ENCODE measurements around the gene HRH1. TPM values are rescaled to one million over a fixed set of nuclear protein-coding genes. Genes with fewer than 3 reads are reported as not detected.

Gene HRH1
- total and polyA plus RNA-seq, 11 donors: 0.40 to 4.3 (median 1.3) TPM

- peaks cover 0 to 4% (median 0%) of the 10 kb centered on the region in 9 donors for H3K27me3 ChIP-seq
- WGBS, 4 donors: 83 to 98% (median 89%) methylated on average over 3 of the region's 3 CpGs
- H3K27ac ChIP-seq: no peak overlapping the region
- intact Hi-C loops (cut with DNase I): no loop called here
- DNase-seq: no peak
- TF ChIP-seq POLR2A (IDR thresholded peaks at IDR 0.05): no peak
- TF ChIP-seq CTCF (IDR thresholded peaks at IDR 0.05): no peak
- peak in 1 of 4 donors; percentile 33 for ATAC-seq
- peaks cover 0 to 16% (median 2%) of the 10 kb centered on the region in 12 donors for H3K4me1 ChIP-seq
- H3K4me3 ChIP-seq: no peak overlapping the region
- no peaks in the 10 kb centered on the region for H3K36me3 ChIP-seq
- H3K9me3 ChIP-seq: no peaks in the 10 kb centered on the region
These were observed 13.3 kb downstream of the HRH1 start for GRCh38 chr3:11167590-11167989.

GRCh38 chr3:11168406-11168805, 14.1 kb downstream of the HRH1 start:
- DNase-seq: no peak
- intact Hi-C loops (cut with DNase I): no loop called here
- Histone ChIP-seq H3K27me3 (no peaks in the 10 kb centered on the region), H3K4me3 (no peak overlapping the region), H3K27ac (no peak overlapping the region), H3K36me3 (no peaks in the 10 kb centered on the region), H3K4me1 (peaks cover 0 to 16% (median 2%) of the 10 kb centered on the region in 12 donors), H3K9me3 (no peaks in the 10 kb centered on the region)
- TF ChIP-seq POLR2A (IDR thresholded peaks at IDR 0.05) (no peak), CTCF (IDR thresholded peaks at IDR 0.05) (no peak)
- ATAC-seq: no peak
- WGBS, 4 donors: 92 to 99% (median 96%) methylated on average over 13 of the region's 13 CpGs

GRCh38 chr3:11168881-11169805, 14.8 kb downstream of the HRH1 start:
- Histone ChIP-seq H3K27ac (no peak overlapping the region), H3K4me1 (peaks cover 0 to 16% (median 2%) of the 10 kb centered on the region in 12 donors), H3K9me3 (no peaks in the 10 kb centered on the region), H3K36me3 (no peaks in the 10 kb centered on the region), H3K4me3 (no peak overlapping the region), H3K27me3 (no peaks in the 10 kb centered on the region)
- WGBS, 4 donors: 84 to 91% (median 85%) methylated on average over 9 to 13 of the region's 13 CpGs
- no peak for ATAC-seq
- intact Hi-C loops (cut with DNase I): no loop called here
- TF ChIP-seq POLR2A (IDR thresholded peaks at IDR 0.05): no peak
- no peak for TF ChIP-seq CTCF (IDR thresholded peaks at IDR 0.05)
- DNase-seq: no peak

GRCh38 chr3:11170052-11170770, 15.9 kb downstream of the HRH1 start:
- H3K27me3 ChIP-seq: no peaks in the 10 kb centered on the region
- no peak overlapping the region for H3K27ac ChIP-seq
- TF ChIP-seq POLR2A (IDR thresholded peaks at IDR 0.05): no peak
- no peak for TF ChIP-seq CTCF (IDR thresholded peaks at IDR 0.05)
- intact Hi-C loops (cut with DNase I): no loop called here
- DNase-seq (no peak), ATAC-seq (no peak)
- WGBS, 4 donors: 80 to 85% (median 83%) methylated on average over 21 of the region's 21 CpGs
- no peak overlapping the region for H3K4me3 ChIP-seq
- H3K4me1 ChIP-seq: peaks cover 0 to 16% (median 2%) of the 10 kb centered on the region in 12 donors
- H3K9me3 ChIP-seq: no peaks in the 10 kb centered on the region
- H3K36me3 ChIP-seq: no peaks in the 10 kb centered on the region

All from heart left ventricle (tissue), 16 donors.